Astrocyte (in vitro differentiated cells and primary cell): ENCODE data around the gene PPP2R5C.

Experiments used
- EZH2 ChIP-seq: IDR thresholded peaks from 2 replicates; pipeline ENCODE4 v1.6.1; 2012; ENCODE audit warnings: mild to moderate bottlenecking, low read length, inconsistent platforms; ENCODE audit not compliant: insufficient read depth
- TF ChIP-seq, protein P1 (sequence below): IDR thresholded peaks from 2 replicates; pipeline ENCODE4 v1.5.1; 2011; ENCODE audit warnings: low read depth, mild to moderate bottlenecking, inconsistent platforms, low read length, moderate library complexity; ENCODE audit not compliant: insufficient read depth

GRCh38 chr14:101844751-101845150 lies 83.2 kb downstream of the PPP2R5C start:
- TF ChIP-seq, protein P1, sequence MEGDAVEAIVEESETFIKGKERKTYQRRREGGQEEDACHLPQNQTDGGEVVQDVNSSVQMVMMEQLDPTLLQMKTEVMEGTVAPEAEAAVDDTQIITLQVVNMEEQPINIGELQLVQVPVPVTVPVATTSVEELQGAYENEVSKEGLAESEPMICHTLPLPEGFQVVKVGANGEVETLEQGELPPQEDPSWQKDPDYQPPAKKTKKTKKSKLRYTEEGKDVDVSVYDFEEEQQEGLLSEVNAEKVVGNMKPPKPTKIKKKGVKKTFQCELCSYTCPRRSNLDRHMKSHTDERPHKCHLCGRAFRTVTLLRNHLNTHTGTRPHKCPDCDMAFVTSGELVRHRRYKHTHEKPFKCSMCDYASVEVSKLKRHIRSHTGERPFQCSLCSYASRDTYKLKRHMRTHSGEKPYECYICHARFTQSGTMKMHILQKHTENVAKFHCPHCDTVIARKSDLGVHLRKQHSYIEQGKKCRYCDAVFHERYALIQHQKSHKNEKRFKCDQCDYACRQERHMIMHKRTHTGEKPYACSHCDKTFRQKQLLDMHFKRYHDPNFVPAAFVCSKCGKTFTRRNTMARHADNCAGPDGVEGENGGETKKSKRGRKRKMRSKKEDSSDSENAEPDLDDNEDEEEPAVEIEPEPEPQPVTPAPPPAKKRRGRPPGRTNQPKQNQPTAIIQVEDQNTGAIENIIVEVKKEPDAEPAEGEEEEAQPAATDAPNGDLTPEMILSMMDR, result no peak
- no peak for TF ChIP-seq EZH2
